NCI-H2107 treated with DMSO at 0.1 percent for 48 hours (cell line): ENCODE data around the gene TNFSF15.

Experiments used
- DNase-seq: peaks from one replicate; lab custom pipeline; 2025; ENCODE audit not compliant: unreplicated experiment; lab: John Stamatoyannopoulos, UW

TNFSF15 gene

DNA sequence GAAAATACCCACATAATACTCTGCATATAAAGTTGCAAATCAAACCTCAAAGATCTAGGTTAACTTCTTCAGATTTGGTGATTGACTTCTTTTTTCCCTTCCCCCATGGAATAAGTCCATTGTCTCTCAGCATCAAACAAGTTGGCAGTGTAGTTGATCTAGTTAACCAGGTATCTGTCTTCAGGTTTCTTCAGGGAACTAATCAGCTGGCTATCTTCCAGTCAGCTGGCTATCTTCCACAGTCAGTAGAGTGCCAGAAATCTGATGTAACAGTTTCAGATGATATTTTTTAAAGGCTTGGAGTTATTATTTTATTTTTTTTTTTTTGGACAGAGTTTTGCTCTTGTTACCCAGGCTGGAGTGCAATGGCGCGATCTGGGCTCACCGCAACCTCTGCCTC is 16.8 kb downstream of the TNFSF15 start:
- no peak for DNase-seq

DNA sequence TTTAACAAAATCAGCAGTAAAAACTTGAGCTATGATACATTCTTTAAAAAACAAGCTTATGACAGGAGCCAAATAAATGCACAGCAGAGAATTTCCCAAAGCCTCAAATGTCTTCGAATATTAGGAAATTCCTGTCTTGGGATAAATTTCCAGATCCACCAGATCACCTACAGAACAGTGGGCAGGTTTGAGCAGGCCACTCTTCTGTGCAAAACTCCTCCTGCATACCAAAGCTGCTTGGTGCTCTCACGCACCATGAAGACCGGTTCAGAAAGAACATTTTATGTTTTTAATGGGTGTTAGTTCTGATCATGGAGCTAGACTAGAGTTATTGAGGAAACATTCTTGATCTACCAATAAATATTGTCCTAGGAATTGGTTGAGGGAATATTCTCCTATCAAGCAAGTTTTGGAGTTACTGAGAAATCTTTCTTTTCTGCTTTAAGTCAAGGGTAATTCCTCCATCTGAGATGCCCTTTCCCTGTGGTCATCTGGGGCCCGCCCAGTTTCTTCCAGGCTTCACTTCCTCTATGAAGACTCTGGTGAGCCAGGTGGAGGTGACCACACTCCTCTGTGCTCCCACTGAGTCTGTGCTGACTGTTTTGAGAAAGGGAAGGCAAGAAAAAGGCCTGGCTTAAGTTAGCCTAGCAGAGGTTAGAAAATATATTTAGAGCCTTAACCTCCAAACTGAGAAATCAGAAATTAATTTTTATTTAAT is 17.9 kb downstream of the TNFSF15 start:
- DNase-seq, result no peak

- no peak for DNase-seq
These were observed 18.6 kb downstream of the TNFSF15 start for GRCh38 chr9:114787214-114787613.

GRCh38 chr9:114785866-114786650 is 19.8 kb downstream of the TNFSF15 start:
- no peak for DNase-seq

DNA sequence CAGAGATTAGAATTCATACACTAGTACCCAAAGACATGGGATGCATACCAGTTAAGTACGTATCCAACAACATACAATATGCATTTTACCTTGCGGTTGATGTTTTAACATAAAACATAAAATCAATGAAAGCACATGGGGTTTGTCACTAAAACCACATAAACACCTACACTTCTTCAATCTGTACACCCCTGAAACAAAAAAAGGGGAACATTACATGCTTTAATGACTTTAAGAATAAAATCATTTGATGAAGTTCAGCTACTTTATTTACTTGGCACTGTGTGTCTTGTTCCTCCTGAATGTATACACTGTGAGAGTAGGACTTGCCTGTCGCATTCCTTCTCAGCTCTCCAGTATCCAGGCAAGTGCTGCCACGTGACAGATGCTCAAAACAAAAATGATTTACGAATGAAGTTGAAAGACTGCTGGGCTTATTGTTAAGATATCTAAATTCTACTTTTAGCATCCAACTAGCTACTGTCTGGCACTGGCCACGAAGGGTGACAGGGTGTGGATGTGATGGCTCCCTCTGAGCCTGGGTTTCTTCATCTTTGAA is 21.0 kb downstream of the TNFSF15 start:
- no peak for DNase-seq

DNA sequence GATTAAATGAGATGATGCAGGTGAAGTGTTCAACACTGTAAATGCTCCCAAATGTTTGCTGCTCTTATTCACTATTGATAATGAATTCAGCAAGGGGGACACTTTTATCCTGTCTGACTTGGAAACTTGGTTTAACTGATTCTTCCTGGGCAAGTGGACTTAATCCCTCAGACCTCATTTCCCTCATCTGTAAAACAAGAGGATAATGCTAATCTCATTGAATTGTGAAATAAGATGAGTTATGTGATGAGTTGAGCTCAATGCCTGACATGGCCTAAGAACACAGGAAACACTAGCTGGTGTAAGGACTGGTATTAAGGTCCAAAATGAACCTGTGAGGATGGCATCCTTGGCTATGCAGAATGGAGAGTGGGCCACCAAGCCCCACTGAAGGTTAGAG is 23.3 kb downstream of the TNFSF15 start:
- DNase-seq, result no peak

- no peak for DNase-seq
These were observed 26.4 kb downstream of the TNFSF15 start for GRCh38 chr9:114779352-114779845.

DNA sequence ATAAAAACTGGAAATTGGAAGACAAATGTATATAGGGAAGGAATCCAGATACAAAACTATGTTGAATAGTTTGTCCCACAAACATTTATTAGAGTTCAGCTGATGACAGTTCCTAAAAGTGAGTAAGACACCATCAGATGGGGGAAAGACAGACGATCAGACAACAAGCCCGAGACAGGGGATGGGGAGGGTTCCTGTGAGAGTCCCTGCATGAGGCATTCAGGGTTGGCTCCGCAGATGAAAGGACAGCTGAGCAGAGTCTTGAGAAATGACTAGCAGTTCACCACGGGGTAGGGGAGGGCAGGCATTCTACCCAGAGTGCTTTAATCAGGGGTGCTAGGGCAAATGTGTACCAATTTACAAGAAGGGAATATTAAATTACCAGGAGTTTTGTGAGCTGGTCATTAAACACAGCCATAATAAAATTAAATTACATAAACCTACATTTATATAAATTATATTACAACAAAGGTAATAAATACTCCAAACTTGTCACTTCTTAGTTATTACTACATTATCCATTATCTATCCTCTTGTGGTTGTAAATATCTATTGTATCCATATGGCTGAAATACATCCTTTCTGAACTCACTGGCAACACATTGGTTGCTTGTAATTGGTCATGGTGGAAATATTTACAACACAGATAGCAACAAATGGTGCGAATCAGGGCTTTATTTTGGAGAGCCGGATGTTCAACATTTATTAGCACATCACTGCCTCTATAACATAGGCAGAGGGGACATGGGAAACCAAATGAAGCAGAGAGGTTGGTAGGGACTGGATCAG is 27.8 kb downstream of the TNFSF15 start:
- DNase-seq, result no peak

DNA sequence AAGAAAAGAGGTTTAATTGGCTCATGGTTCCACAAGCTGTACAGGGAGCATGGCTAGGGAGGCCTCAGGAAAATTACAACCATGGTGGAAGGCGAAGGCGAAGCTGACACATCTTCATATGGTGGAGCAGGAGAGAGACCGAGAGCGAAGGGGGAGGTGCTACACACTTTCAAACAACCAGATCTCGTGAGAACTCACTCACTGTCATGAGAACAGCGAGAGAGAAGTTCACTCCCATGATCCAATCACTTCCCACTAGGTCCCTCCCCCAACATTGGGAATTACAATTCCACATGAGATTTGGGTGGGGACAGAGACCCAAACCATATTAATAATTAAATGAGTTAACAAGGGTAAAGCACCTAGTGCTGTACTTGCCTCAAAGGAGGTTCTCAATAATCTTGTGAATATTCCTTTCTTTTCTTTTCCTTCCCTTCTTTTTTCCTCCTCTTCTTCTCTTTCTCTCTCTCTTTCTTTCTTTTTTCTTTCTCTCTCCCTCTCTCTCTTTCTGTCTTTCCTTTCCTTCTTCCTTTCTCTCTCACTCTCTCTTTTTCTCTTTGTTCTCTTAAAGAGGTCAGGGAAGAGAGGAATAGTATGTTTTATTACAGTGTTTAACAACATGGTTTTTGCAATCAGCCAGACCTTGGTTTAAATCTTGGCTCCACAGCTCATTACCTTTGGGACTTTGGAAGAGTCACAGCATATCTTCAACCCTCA is 29.0 kb downstream of the TNFSF15 start:
- DNase-seq, result no peak

GRCh38 chr9:114775981-114776380 is 29.9 kb downstream of the TNFSF15 start:
- no peak for DNase-seq

GRCh38 chr9:114775121-114775520 is 30.7 kb downstream of the TNFSF15 start:
- no peak for DNase-seq

- DNase-seq, result no peak
These were observed 31.3 kb downstream of the TNFSF15 start for GRCh38 chr9:114774524-114774923.

DNA sequence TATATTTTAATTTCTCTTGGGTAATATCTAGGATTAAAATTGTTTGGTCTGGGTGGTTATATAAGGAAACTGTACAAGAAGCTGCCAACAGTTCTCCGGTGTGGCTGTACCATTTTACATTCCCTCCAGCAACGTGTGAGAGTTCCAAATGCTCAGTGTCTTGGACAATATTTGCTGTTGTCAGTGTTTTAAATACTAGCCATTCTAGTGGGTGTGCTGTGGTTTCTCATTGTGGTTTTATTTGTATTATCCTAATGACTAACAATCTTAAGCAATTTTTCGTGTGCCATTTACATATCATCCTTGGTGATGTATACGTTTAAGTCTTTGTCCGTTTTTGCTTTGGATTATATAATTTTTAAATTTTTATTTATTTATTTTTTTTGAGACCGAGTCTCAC is 34.0 kb downstream of the TNFSF15 start:
- no peak for DNase-seq

DNA sequence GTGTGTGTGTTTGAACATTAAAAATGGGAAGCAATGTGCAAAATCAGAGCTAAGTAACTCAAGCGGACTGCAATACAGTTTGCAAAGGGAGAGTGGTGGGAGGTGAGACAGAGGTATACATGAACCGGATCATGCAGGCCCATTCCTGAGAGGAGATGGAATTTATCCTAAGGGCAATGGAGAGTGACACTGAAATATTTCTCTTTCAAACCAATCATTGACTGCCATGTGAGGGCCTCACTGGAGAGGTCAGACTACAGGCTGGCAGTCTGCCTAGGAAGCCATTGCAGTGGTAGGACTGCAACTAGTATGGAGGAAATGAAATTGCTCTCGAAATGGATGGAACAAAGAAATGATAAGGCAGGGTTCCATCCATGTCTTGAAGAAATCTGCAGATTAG is 34.8 kb downstream of the TNFSF15 start:
- no peak for DNase-seq

GRCh38 chr9:114769624-114770023 is 36.2 kb downstream of the TNFSF15 start:
- DNase-seq, result no peak

GRCh38 chr9:114763220-114763619 is 42.6 kb downstream of the TNFSF15 start:
- DNase-seq, result no peak

DNA sequence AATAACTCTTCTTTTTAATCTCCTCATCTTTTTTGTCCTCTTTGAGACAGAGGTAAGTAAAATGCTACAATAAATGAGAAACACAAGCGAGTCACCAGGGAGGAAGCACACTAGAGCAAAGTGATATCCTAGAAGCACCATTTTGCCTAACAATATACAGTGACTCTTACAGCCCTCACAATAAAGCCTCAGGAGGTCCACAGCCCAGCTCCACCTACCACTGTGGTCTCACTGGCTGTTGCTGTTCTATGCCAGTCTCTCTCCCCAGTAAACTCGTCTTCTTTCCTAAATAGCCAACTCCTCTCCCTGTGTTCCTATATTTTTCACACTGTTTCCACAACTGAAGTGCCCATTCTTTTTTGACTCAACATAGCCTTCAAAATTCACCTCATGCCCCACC is 44.3 kb downstream of the TNFSF15 start:
- no peak for DNase-seq

GRCh38 chr9:114759512-114760341 is 46.1 kb downstream of the TNFSF15 start:
- DNase-seq, result no peak

DNA sequence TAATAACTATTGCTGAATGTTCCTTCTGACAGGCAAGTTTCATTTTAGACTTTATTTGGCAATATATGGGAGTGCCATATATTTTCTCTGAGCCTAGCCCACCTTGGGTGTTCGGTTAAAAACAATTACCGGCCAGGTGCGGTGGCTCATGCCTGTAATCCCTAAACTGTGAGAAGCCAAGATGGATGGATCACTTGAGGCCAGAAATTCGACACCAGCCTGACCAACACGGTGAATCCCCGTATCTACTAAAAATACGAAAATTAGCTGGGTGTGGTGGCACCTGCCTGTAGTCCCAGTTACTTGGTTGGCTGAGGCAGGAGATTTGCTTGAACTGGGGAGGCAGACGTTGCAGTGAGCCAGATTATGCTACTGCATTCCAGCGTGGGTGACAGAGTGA is 47.9 kb downstream of the TNFSF15 start:
- DNase-seq, result no peak

- no peak for DNase-seq
These were observed 48.4 kb downstream of the TNFSF15 start for GRCh38 chr9:114757395-114757794.
